IPS-20b (cell line): Measurements from ENCODE around the gene MACROH2A1.

ENCODE experiments used
- H3K27ac ChIP-seq: one replicate; pipeline ENCODE4 v1.5.1; 2013; ENCODE audit warnings: low read length
- H3K27me3 ChIP-seq: 2 replicates; pipeline ENCODE4 v1.6.1; 2013; ENCODE audit warnings: mild to moderate bottlenecking, low read length, inconsistent platforms; ENCODE audit not compliant: insufficient read depth
- H3K36me3 ChIP-seq: 2 replicates; pipeline ENCODE4 v1.6.1; 2013; ENCODE audit warnings: low read depth, mild to moderate bottlenecking, inconsistent platforms, low read length, moderate library complexity; ENCODE audit not compliant: insufficient read depth
- H3K4me1 ChIP-seq: 2 replicates; pipeline ENCODE4 v1.6.1; 2013; ENCODE audit warnings: mild to moderate bottlenecking, control low read depth, inconsistent platforms, low read length, moderate library complexity; ENCODE audit not compliant: insufficient read depth
- H3K4me3 ChIP-seq: 2 replicates; pipeline ENCODE4 v1.5.1; 2013; ENCODE audit warnings: mild to moderate bottlenecking, low read length, inconsistent platforms
- H3K9ac ChIP-seq: 2 replicates; pipeline ENCODE4 v1.6.1; 2013; ENCODE audit warnings: low read depth, mild to moderate bottlenecking, inconsistent platforms, low read length, moderate library complexity
- H3K9me3 ChIP-seq: 2 replicates; pipeline ENCODE4 v1.6.1; 2013; ENCODE audit warnings: mild to moderate bottlenecking, low read depth, low read length, inconsistent platforms; ENCODE audit not compliant: insufficient read depth

The MACROH2A1 gene

GRCh38 chr5:135329066-135329912, 69.7 kb downstream of the MACROH2A1 start:
- Histone ChIP-seq H3K27ac (no peak overlapping the region), H3K9ac (no peak overlapping the region), H3K4me3 (no peak overlapping the region), H3K9me3 (no peaks in the 10 kb centered on the region), H3K36me3 (no peaks in the 10 kb centered on the region; the same call in 1 of the 2 replicates), H3K27me3 (no peaks in the 10 kb centered on the region), H3K4me1 (no peaks in the 10 kb centered on the region)

- Histone ChIP-seq H3K4me1 (no peaks in the 10 kb centered on the region), H3K4me3 (no peak overlapping the region), H3K9ac (no peak overlapping the region), H3K9me3 (no peaks in the 10 kb centered on the region), H3K27me3 (no peaks in the 10 kb centered on the region), H3K36me3 (no peaks in the 10 kb centered on the region; the same call in 1 of the 2 replicates), H3K27ac (no peak overlapping the region)
Observed at GRCh38 chr5:135328128-135328687, 70.8 kb downstream of the MACROH2A1 start.

GRCh38 chr5:135327429-135328127, 71.5 kb downstream of the MACROH2A1 start:
- no peak overlapping the region for H3K27ac ChIP-seq
- no peaks in the 10 kb centered on the region; the same call in 1 of the 2 replicates for H3K36me3 ChIP-seq
- no peaks in the 10 kb centered on the region for H3K27me3 ChIP-seq
- no peak overlapping the region for H3K4me3 ChIP-seq
- H3K4me1 ChIP-seq = no peaks in the 10 kb centered on the region
- H3K9me3 ChIP-seq = no peaks in the 10 kb centered on the region
- H3K9ac ChIP-seq = no peak overlapping the region

GRCh38 chr5:135326296-135327254, 72.5 kb downstream of the MACROH2A1 start:
- Histone ChIP-seq H3K27me3 (no peaks in the 10 kb centered on the region), H3K27ac (no peak overlapping the region), H3K9ac (no peak overlapping the region), H3K9me3 (no peaks in the 10 kb centered on the region), H3K4me1 (no peaks in the 10 kb centered on the region), H3K36me3 (no peaks in the 10 kb centered on the region; the same call in 1 of the 2 replicates), H3K4me3 (no peak overlapping the region)

- no peak overlapping the region for H3K4me3 ChIP-seq
- no peak overlapping the region for H3K27ac ChIP-seq
- no peaks in the 10 kb centered on the region for H3K27me3 ChIP-seq
- H3K36me3 ChIP-seq = no peaks in the 10 kb centered on the region
- no peak overlapping the region for H3K9ac ChIP-seq
- no peaks in the 10 kb centered on the region for H3K9me3 ChIP-seq
- no peaks in the 10 kb centered on the region for H3K4me1 ChIP-seq
Observed at GRCh38 chr5:135324897-135325650, 74.0 kb downstream of the MACROH2A1 start.

GRCh38 chr5:135324160-135324559, 74.9 kb downstream of the MACROH2A1 start:
- no peaks in the 10 kb centered on the region for H3K9me3 ChIP-seq
- H3K36me3 ChIP-seq = no peaks in the 10 kb centered on the region
- no peaks in the 10 kb centered on the region for H3K27me3 ChIP-seq
- H3K9ac ChIP-seq = no peak overlapping the region
- H3K27ac ChIP-seq = no peak overlapping the region
- H3K4me3 ChIP-seq = no peak overlapping the region
- H3K4me1 ChIP-seq = no peaks in the 10 kb centered on the region

GRCh38 chr5:135323701-135324132, 75.3 kb downstream of the MACROH2A1 start:
- Histone ChIP-seq H3K4me3 (no peak overlapping the region), H3K27me3 (no peaks in the 10 kb centered on the region), H3K36me3 (no peaks in the 10 kb centered on the region), H3K4me1 (no peaks in the 10 kb centered on the region), H3K9me3 (no peaks in the 10 kb centered on the region), H3K27ac (no peak overlapping the region), H3K9ac (no peak overlapping the region)

GRCh38 chr5:135323227-135323626, 75.8 kb downstream of the MACROH2A1 start:
- H3K27ac ChIP-seq = no peak overlapping the region
- H3K4me3 ChIP-seq = no peak overlapping the region
- H3K9me3 ChIP-seq = no peaks in the 10 kb centered on the region
- H3K36me3 ChIP-seq = no peaks in the 10 kb centered on the region
- H3K4me1 ChIP-seq = no peaks in the 10 kb centered on the region
- no peak overlapping the region for H3K9ac ChIP-seq
- H3K27me3 ChIP-seq = no peaks in the 10 kb centered on the region

GRCh38 chr5:135322744-135323143, 76.3 kb downstream of the MACROH2A1 start:
- H3K9me3 ChIP-seq = no peaks in the 10 kb centered on the region
- H3K4me1 ChIP-seq = no peaks in the 10 kb centered on the region
- no peak overlapping the region for H3K27ac ChIP-seq
- no peaks in the 10 kb centered on the region for H3K36me3 ChIP-seq
- H3K4me3 ChIP-seq = no peak overlapping the region
- H3K27me3 ChIP-seq = no peaks in the 10 kb centered on the region
- no peak overlapping the region for H3K9ac ChIP-seq

GRCh38 chr5:135322271-135322670, 76.8 kb downstream of the MACROH2A1 start:
- Histone ChIP-seq H3K4me1 (no peaks in the 10 kb centered on the region), H3K9ac (no peak overlapping the region), H3K27me3 (no peaks in the 10 kb centered on the region), H3K27ac (no peak overlapping the region), H3K36me3 (no peaks in the 10 kb centered on the region), H3K4me3 (no peak overlapping the region), H3K9me3 (no peaks in the 10 kb centered on the region)
